NCI-H2196 (cell line): ENCODE data around the gene IPO13.

Experiments
- DNase-seq: peaks from one replicate; lab custom pipeline; 2025; ENCODE audit not compliant: unreplicated experiment; lab: John Stamatoyannopoulos, UW

IPO13 gene

GRCh38 chr1:43951021-43951985, 4.6 kb downstream of the IPO13 start:
- no peak for DNase-seq

- peak; percentile 89 for DNase-seq
Measured at GRCh38 chr1:43952731-43953346, 6.1 kb downstream of the IPO13 start.

- no peak for DNase-seq
Measured at GRCh38 chr1:43953361-43953760, 6.6 kb downstream of the IPO13 start.

GRCh38 chr1:43954036-43954435, 7.3 kb downstream of the IPO13 start:
- DNase-seq, result no peak

- DNase-seq, result no peak
Measured at GRCh38 chr1:43956234-43956633, 9.5 kb downstream of the IPO13 start.

- DNase-seq, result no peak
Measured at GRCh38 chr1:43957407-43958040, 10.8 kb downstream of the IPO13 start.

- no peak for DNase-seq
Measured at GRCh38 chr1:43958351-43959255, 11.9 kb downstream of the IPO13 start.

- DNase-seq, result no peak
Measured at GRCh38 chr1:43960798-43961197, 14.0 kb downstream of the IPO13 start.

- no peak for DNase-seq
Measured at GRCh38 chr1:43961692-43962091, 14.9 kb downstream of the IPO13 start.

GRCh38 chr1:43962324-43962723, 15.6 kb downstream of the IPO13 start:
- DNase-seq, result no peak

GRCh38 chr1:43963006-43963405, 16.3 kb downstream of the IPO13 start:
- no peak for DNase-seq

- DNase-seq, result no peak
Measured at GRCh38 chr1:43963890-43964289, 17.1 kb downstream of the IPO13 start.

GRCh38 chr1:43965316-43965715, 18.6 kb downstream of the IPO13 start:
- DNase-seq, result no peak

- DNase-seq, result no peak
Measured at GRCh38 chr1:43968348-43968948, 21.7 kb downstream of the IPO13 start.

- DNase-seq, result no peak
Measured at GRCh38 chr1:43969416-43969745, 22.6 kb downstream of the IPO13 start.

GRCh38 chr1:43969746-43970466, 23.2 kb downstream of the IPO13 start, which contains the start of gene DPH2:
DPH2 (plus strand) TSS chr1:43970010; CDS start chr1:43970176, 166 bp downstream.
- DNase-seq, result peak; percentile 97

- no peak for DNase-seq
Measured at GRCh38 chr1:43970502-43970901, 23.8 kb downstream of the IPO13 start.

GRCh38 chr1:43970911-43971310, 24.2 kb downstream of the IPO13 start:
- no peak for DNase-seq

GRCh38 chr1:43971336-43971980, 24.7 kb downstream of the IPO13 start:
- DNase-seq, result no peak
